Measurements from ENCODE around the gene DNAJB12.
"Not testable (repeated sequence)": the region's sequence is repeated elsewhere in the genome, so short reads cannot be mapped to it uniquely, and the experiment has no call there.

The DNAJB12 gene

GRCh38 chr10:72354356-72355213, at the start of gene DNAJB12:
DNAJB12 (minus strand) TSS chr10:72354919; CDS start chr10:72354897, 22 bp downstream.
- TF ChIP-seq, protein P1, sequence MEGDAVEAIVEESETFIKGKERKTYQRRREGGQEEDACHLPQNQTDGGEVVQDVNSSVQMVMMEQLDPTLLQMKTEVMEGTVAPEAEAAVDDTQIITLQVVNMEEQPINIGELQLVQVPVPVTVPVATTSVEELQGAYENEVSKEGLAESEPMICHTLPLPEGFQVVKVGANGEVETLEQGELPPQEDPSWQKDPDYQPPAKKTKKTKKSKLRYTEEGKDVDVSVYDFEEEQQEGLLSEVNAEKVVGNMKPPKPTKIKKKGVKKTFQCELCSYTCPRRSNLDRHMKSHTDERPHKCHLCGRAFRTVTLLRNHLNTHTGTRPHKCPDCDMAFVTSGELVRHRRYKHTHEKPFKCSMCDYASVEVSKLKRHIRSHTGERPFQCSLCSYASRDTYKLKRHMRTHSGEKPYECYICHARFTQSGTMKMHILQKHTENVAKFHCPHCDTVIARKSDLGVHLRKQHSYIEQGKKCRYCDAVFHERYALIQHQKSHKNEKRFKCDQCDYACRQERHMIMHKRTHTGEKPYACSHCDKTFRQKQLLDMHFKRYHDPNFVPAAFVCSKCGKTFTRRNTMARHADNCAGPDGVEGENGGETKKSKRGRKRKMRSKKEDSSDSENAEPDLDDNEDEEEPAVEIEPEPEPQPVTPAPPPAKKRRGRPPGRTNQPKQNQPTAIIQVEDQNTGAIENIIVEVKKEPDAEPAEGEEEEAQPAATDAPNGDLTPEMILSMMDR (IDR thresholded peaks at IDR 0.05; ENCODE audit: extremely low read depth, insufficient read depth, missing control alignments) = no peak
- in situ Hi-C loops (cut with MboI; ENCODE audit: low pct_unique_long_range_greater_than_20kb, low sequenced_read_pairs, unreplicated experiment) = loop anchor here (25.0 kb wide), 1 partner anchor 708 kb away; no protein-coding TSS in a partner anchor
- DNase-seq (ENCODE audit: low spot score) = peak; percentile 94

- in situ Hi-C loops (cut with MboI; ENCODE audit: low pct_unique_long_range_greater_than_20kb, low sequenced_read_pairs, unreplicated experiment); DNase-seq (ENCODE audit: low spot score): not testable (repeated sequence)
Measured at GRCh38 chr10:72395581-72395980, 40.9 kb upstream of the DNAJB12 start.

DNA sequence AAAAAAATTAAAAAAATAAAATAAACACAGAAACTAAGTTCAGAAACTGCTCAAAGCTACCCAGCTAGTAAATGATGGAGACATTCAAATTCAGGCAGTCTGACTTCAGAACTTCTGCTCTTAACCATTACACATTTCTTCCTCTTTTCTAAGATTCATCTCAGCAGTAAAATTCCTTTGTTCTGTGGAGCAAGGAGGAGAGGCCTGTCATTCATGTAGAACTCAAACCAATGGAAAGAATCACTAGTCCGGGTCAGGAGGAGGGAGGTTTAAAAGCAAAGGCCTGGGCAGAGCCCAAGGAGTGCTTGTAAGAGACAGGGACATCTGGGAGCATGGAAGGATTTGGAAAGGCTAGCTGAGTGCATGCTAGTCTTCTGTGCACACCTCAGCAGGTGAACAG, 37.9 kb upstream of the DNAJB12 start:
- in situ Hi-C loops (cut with MboI; ENCODE audit: low pct_unique_long_range_greater_than_20kb, low sequenced_read_pairs, unreplicated experiment) = no loop called here
- no peak for DNase-seq (ENCODE audit: low spot score)
- TF ChIP-seq, protein P1 (IDR thresholded peaks at IDR 0.05; ENCODE audit: extremely low read depth, insufficient read depth, missing control alignments) = no peak

DNA sequence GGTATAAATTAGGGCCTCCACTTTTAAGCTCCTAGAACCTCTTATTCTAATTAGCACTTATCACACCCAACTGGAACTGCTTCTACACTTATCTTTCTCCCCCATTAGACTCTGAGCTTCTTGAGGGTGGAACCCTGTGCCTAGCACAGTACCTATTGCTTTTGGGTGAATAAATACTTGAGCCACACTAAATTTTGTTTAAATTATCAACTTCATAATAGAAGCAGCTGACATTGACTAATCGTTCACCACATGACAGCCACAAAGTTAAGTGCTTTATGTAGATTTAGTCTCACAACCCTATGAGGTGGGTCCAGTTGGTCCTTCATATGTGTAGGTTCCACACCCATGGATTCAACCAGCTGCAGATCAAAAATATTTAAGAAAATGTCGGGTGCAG, 36.0 kb upstream of the DNAJB12 start:
- in situ Hi-C loops (cut with MboI; ENCODE audit: low pct_unique_long_range_greater_than_20kb, low sequenced_read_pairs, unreplicated experiment) = no loop called here
- no peak for DNase-seq (ENCODE audit: low spot score)
- TF ChIP-seq, protein P1 (IDR thresholded peaks at IDR 0.05; ENCODE audit: extremely low read depth, insufficient read depth, missing control alignments) = no peak

- TF ChIP-seq, protein P1 (IDR thresholded peaks at IDR 0.05; ENCODE audit: extremely low read depth, insufficient read depth, missing control alignments) = no peak
- in situ Hi-C loops (cut with MboI; ENCODE audit: low pct_unique_long_range_greater_than_20kb, low sequenced_read_pairs, unreplicated experiment) = no loop called here
- DNase-seq (ENCODE audit: low spot score) = no peak
Measured at GRCh38 chr10:72389716-72390115, 35.0 kb upstream of the DNAJB12 start.

DNA sequence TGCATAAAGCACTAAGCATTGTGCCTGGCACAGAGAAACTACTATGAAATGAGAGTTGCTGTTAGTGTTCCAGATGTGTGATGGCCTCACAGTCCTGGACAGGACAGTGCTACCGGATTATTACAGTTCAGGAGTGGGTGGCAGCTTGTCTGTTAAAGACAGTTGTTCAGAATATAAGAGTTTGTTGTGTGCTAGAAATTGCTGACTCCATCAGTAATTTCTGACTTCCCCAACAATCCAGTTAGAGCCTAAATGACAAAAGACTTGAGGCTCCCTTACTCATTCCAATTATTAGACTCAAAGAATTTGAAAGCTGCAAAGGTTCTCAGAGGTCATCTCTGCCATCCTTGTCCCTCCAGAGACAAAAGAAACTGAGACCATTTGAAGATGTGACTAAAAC, 34.3 kb upstream of the DNAJB12 start:
- TF ChIP-seq, protein P1 (IDR thresholded peaks at IDR 0.05; ENCODE audit: extremely low read depth, insufficient read depth, missing control alignments) = no peak
- DNase-seq (ENCODE audit: low spot score) = no peak
- in situ Hi-C loops (cut with MboI; ENCODE audit: low pct_unique_long_range_greater_than_20kb, low sequenced_read_pairs, unreplicated experiment) = no loop called here

- no peak for DNase-seq (ENCODE audit: low spot score)
- in situ Hi-C loops (cut with MboI; ENCODE audit: low pct_unique_long_range_greater_than_20kb, low sequenced_read_pairs, unreplicated experiment) = no loop called here
- TF ChIP-seq, protein P1 (IDR thresholded peaks at IDR 0.05; ENCODE audit: extremely low read depth, insufficient read depth, missing control alignments) = no peak
Measured at GRCh38 chr10:72388062-72388461, 33.3 kb upstream of the DNAJB12 start.

All from GM13977 (cell line).